K562 (cell line): ENCODE data around the gene SLC15A5. TPM values are rescaled to one million over a fixed set of nuclear protein-coding genes. Genes with fewer than 3 reads are reported as not detected.

Source experiments
- CHD2 ChIP-seq: IDR thresholded peaks from 2 replicates; pipeline ENCODE4 v1.6.1; 2011; ENCODE audit warnings: low read depth, low read length
- COPS2 ChIP-seq: fragments of 450-650 bp; conservative IDR thresholded peaks from 2 replicates; pipeline ENCODE4 v1.6.1; 2016; ENCODE audit warnings: mild to moderate bottlenecking, moderate library complexity
- FOS ChIP-seq: IDR thresholded peaks from 3 replicates; pipeline ENCODE4 v1.6.1; 2011; ENCODE audit not compliant: insufficient read length; ENCODE audit errors: extremely low read depth
- KAT2B ChIP-seq: IDR thresholded peaks from one replicate; pipeline ENCODE4 v1.6.1; 2012; ENCODE audit warnings: low read depth, mild to moderate bottlenecking, control low read depth, inconsistent platforms, low read length, moderate library complexity
- NFE2 ChIP-seq: IDR thresholded peaks from 2 replicates; pipeline ENCODE4 v1.6.1; 2014; ENCODE audit warnings: antibody characterized with exemption, low read depth
- NR4A1 ChIP-seq, 2 experiments: fragments of 250-450 bp in 1 of 2; fragments of 450-650 bp in 1 of 2; sonication (Bioruptor Pico) in 1 of 2; IDR thresholded peaks; 2 replicates each; pipeline versions ENCODE4 v1.4.0 to v1.6.1; 2016 to 2020; ENCODE audit warnings: mild to moderate bottlenecking in 2 of 2, missing compliant biosample characterization in 1 of 2, missing genetic modification characterization in 1 of 2, moderate library complexity in 1 of 2
- PHB ChIP-seq: fragments of 250-450 bp; sonication (Bioruptor Pico); IDR thresholded peaks from 2 replicates; pipeline ENCODE4 v1.5.0; 2021
- PHF8 ChIP-seq: fragments of 200-600 bp; sonication (generic); IDR thresholded peaks from 2 replicates; pipeline ENCODE4 v1.6.1; 2012; ENCODE audit warnings: mixed run types, mild to moderate bottlenecking, inconsistent platforms, low read length, moderate library complexity, borderline replicate concordance
- RFX7 ChIP-seq: fragments of 250-450 bp; sonication (Bioruptor Pico); IDR thresholded peaks from 2 replicates; pipeline ENCODE4 v1.5.1; 2021; ENCODE audit warnings: mild to moderate bottlenecking
- SMC3 ChIP-seq: conservative IDR thresholded peaks from 2 replicates; pipeline ENCODE4 v1.6.1; 2011; ENCODE audit warnings: low read depth, low read length, improper control_type of control experiment; ENCODE audit not compliant: insufficient read depth
- SREBF1 ChIP-seq: fragments of 150-350 bp; IDR thresholded peaks from 2 replicates; pipeline ENCODE4 v1.6.1; 2014; ENCODE audit warnings: antibody characterized with exemption, low read depth, low read length, borderline replicate concordance
- ZNF407 ChIP-seq: fragments of 450-650 bp; IDR thresholded peaks from 2 replicates; pipeline ENCODE4 v1.6.1; 2016; ENCODE audit warnings: low read depth
- ZNF589 ChIP-seq: fragments of 200-800 bp; sonication (Bioruptor generic); IDR thresholded peaks from 2 replicates; pipeline ENCODE4 v1.6.1; 2016; ENCODE audit warnings: low read depth, missing genetic modification characterization, missing compliant biosample characterization
- ZNF644 ChIP-seq: fragments of 200-800 bp; sonication (Bioruptor generic); IDR thresholded peaks from 2 replicates; pipeline ENCODE4 v1.6.1; 2016; ENCODE audit warnings: low read depth, missing genetic modification characterization, missing compliant biosample characterization
- polyA plus RNA-seq, 8 experiments: library from polyadenylated mRNA; depleted of rRNA in 4 of 8; stranded (reverse) in 5 of 8; unstranded in 3 of 8; fragments of >200 nt; fragmentation: Nextera tagmentation in 2 of 8; fragmentation: Illumina TruSeq in 1 of 8; extraction: Ambion mirVana in 2 of 8; extraction: Trizol in 1 of 8; gene quantifications; 2 replicates each; pipeline versions ENCODE4 v1.2.1 to v1.2.3, GENCODE V29; 2011 to 2014; ENCODE audit warnings: inconsistent platforms in 1 of 8, missing spikeins in 1 of 8
- total RNA-seq, 7 experiments: library from RNA; depleted of rRNA in 6 of 7; stranded (reverse); fragments of >200 nt in 6 of 7; fragmentation: Illumina TruSeq in 2 of 7; extraction: Trizol in 2 of 7; gene quantifications; 2 replicates each; pipeline versions ENCODE4 v1.2.1 to v1.2.3, GENCODE V29; 2011 to 2021; ENCODE audit warnings: low replicate concordance in 1 of 7
- TF ChIP-seq, protein P1 (sequence below): fragments of 450-650 bp; IDR thresholded peaks from 2 replicates; pipeline ENCODE4 v1.7.1; 2018; ENCODE audit warnings: mild to moderate bottlenecking, low read depth; ENCODE audit not compliant: partially characterized antibody
- TF ChIP-seq, protein P2 (sequence below): conservative IDR thresholded peaks from 2 replicates; pipeline ENCODE4 v1.6.1; 2011; ENCODE audit warnings: low read depth, mild to moderate bottlenecking, low read length; ENCODE audit not compliant: control insufficient read depth

SLC15A5 gene
- total and polyA plus RNA-seq, 9 of the 15 experiments (the other 6 are each of a cell fraction or from before 2014, with no cell fraction given): not detected

- TF ChIP-seq ZNF407 (no peak), ZNF644 (no peak), FOS (no peak), CHD2 (no peak), RFX7 (CRISPR knock-in tag) (no peak), PHB (CRISPR knock-in tag) (no peak), NR4A1 (CRISPR knock-in tag; IDR thresholded peaks at IDR 0.05) (no peak), NR4A1 (tag; IDR thresholded peaks at IDR 0.05) (no peak), PHF8 (no peak), SMC3 (no peak), SREBF1 (no peak), ZNF589 (no peak), NFE2 (no peak), COPS2 (no peak), KAT2B (no peak)
- TF ChIP-seq, protein P1, sequence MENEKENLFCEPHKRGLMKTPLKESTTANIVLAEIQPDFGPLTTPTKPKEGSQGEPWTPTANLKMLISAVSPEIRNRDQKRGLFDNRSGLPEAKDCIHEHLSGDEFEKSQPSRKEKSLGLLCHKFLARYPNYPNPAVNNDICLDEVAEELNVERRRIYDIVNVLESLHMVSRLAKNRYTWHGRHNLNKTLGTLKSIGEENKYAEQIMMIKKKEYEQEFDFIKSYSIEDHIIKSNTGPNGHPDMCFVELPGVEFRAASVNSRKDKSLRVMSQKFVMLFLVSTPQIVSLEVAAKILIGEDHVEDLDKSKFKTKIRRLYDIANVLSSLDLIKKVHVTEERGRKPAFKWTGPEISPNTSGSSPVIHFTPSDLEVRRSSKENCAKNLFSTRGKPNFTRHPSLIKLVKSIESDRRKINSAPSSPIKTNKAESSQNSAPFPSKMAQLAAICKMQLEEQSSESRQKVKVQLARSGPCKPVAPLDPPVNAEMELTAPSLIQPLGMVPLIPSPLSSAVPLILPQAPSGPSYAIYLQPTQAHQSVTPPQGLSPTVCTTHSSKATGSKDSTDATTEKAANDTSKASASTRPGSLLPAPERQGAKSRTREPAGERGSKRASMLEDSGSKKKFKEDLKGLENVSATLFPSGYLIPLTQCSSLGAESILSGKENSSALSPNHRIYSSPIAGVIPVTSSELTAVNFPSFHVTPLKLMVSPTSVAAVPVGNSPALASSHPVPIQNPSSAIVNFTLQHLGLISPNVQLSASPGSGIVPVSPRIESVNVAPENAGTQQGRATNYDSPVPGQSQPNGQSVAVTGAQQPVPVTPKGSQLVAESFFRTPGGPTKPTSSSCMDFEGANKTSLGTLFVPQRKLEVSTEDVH: no peak
- TF ChIP-seq, protein P2, sequence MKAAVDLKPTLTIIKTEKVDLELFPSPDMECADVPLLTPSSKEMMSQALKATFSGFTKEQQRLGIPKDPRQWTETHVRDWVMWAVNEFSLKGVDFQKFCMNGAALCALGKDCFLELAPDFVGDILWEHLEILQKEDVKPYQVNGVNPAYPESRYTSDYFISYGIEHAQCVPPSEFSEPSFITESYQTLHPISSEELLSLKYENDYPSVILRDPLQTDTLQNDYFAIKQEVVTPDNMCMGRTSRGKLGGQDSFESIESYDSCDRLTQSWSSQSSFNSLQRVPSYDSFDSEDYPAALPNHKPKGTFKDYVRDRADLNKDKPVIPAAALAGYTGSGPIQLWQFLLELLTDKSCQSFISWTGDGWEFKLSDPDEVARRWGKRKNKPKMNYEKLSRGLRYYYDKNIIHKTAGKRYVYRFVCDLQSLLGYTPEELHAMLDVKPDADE: no peak
Observed at GRCh38 chr12:16224196-16224595, 53.3 kb downstream of the SLC15A5 start (continued).
